GM18505 (cell line): ENCODE results near the gene NUP133.
"Not testable (repeated sequence)": the region's sequence is repeated elsewhere in the genome, so short reads cannot be mapped to it uniquely, and the experiment has no call there.

Experiments
- ATAC-seq: cut with Tn5 transposase; IDR thresholded peaks from one replicate; pipeline ENCODE4 v1.9.1; 2021; ENCODE audit not compliant: unreplicated experiment
- POLR2A ChIP-seq: IDR thresholded peaks from 4 replicates; pipeline ENCODE4 v1.6.1; 2011; ENCODE audit warnings: borderline replicate concordance; ENCODE audit not compliant: insufficient read depth, insufficient read length; ENCODE audit errors: extremely low read depth

Gene NUP133

GRCh38 chr1:229409616-229410369 lies 98.3 kb downstream of the NUP133 start:
- no peak for ATAC-seq
- TF ChIP-seq POLR2A, result no peak

DNA sequence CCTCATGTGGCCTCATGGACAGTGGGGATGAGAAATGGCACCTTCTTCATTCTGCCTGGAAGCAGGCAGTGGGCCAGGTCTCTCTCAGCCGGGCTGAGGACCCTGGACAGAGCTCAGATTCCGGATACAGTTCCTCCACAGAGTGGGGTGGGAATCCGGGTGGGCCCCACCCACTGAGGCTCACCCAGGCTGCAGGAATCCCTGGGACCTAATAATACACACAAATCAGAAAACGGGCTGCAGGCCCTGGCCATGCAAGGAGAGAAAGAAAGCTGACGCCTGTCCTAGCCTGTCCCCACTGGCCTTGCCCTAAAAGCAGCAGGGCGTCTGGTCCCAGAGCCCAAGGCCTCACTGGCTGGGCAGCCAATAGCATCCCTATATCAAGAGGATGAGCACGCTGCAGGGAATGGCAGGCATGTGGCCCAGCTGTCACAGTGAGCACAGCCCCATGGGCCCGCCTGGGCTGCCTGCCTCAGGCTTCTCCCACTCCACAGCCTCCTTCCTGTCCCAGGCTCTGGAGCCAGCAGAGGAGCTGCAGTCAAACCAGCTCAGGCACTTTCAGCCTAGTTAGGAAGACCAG lies 99.6 kb downstream of the NUP133 start:
- ATAC-seq, result no peak
- no peak for TF ChIP-seq POLR2A

DNA sequence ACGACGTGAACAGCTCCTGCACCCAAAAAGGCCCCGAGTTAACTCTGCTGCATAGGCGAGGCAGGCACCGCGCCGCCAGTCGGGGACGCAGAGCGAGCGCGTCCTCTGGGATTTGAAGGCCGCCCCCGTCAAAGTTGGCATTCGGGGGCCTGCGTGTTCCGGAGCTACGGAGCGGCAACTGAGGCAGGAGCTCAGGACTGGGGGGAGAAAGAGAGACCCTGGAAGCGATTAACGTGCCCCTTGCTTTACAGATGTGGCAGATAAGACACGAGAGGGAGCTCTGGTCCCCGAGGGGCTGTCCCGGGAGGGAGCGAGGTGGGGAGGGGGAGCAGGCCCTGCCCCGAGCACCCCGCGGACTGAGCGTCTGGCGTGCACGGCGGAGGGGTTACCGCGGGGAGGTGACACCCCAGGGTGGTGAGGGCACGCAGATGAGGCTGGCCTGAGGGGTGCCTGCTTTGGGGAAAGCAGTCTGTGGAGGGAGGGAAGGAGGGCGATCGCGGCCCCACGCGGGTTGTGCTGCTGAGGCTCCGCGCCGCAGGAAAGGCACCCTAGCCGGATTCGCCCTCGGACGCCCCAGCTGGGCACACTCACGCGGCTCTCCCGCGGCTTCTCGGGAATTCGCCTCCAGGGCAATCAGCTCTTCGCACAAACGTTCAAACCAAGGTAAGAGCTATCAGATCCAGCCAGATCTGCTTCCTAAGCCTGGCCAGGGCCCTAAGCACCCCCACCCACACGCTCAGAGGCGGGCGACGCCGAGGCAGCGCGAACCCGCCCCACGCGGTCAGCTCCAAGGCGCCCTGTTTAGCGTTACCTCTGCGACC lies 100.7 kb downstream of the NUP133 start:
- ATAC-seq, result no peak
- TF ChIP-seq POLR2A, result no peak

DNA sequence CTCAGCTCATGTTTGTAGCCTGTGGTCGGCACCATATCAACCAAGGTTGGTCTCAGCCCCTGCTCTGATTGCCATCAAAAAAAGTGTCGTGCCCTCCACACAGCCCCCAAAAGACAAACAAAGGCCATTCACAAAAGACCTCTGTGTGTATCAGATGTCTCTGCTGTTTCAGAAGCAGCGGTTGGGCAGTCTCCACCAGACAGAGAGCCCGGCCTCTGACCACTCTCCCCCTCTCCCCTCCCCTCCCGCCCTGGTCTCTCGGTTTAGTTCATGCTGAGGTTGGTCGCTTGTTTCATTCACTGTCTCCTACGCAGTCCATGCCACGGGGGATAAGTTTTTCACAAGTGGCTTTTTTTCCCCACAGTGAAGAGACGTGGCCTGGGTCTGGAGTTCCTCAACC lies 101.3 kb downstream of the NUP133 start:
- TF ChIP-seq POLR2A, result no peak
- no peak for ATAC-seq

GRCh38 chr1:229403573-229403972 lies 104.6 kb downstream of the NUP133 start:
- no peak for TF ChIP-seq POLR2A

DNA sequence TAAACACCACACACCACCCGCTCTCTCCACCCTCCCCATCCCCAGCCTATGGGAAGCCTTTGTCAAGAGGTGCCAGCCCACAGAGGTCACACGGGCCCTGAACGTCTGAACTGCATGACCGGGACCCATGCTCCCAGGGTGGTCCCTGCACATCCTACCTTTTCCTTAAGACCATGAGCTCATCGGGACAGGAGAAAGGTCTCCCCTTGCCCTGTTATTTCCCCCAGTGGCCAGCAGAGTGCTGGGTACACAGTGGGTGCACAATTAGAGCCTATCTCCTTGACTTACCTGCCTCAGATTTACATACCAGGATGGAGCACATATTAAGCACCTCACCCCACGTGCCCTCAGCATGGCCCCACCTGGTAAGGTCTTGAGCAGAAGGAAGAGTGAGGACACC lies 105.1 kb downstream of the NUP133 start:
- no peak for ATAC-seq
- no peak for TF ChIP-seq POLR2A

More at GRCh38 chr1:229403573-229403972, 104.6 kb downstream of the NUP133 start:
- ATAC-seq, result no peak

GRCh38 chr1:229402329-229402728 lies 105.8 kb downstream of the NUP133 start:
- ATAC-seq, result not testable (repeated sequence)

DNA sequence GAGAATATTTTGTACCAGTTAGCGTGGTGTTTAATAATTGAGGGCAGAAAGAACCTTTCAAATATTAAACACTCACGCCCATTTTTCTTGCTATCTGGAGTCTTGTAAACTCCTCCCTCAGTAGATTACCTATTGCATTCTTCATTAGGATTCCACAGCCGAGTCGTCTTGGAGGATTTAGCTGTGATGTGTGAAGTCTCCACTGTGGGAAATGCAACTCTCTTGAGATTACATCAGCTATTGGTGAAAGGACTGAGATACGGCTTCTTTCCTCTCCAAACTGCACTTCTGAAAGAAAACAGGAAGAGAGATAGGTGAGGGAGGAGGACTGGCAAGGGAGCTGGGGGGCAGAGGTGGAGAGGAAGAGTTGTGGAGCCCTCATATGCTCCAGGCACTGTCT lies 110.4 kb downstream of the NUP133 start:
- no peak for TF ChIP-seq POLR2A
- no peak for ATAC-seq

- no peak for TF ChIP-seq POLR2A
- no peak for ATAC-seq
These were observed 111.4 kb downstream of the NUP133 start for GRCh38 chr1:229396585-229397206.

GRCh38 chr1:229394517-229394916 lies 113.6 kb downstream of the NUP133 start:
- ATAC-seq, result not testable (repeated sequence)

DNA sequence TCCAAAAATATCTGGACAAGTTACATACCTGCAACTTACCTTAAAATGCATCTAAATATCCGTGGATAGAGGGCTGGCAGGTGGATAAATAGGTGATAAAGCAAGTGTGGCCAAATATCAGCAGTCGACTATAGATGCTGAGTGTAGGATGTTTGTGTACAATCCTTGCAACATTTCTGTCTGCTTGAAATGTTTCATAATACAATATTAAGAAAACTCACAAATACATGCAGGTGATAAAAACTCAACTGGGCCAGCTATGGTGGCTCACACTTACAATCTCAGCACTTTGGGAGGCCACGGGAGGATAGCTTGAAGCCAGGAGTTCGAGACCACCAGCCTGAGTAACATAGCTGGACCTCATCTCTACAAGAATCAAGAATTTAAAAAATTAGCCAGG lies 115.2 kb downstream of the NUP133 start:
- no peak for ATAC-seq
- no peak for TF ChIP-seq POLR2A
